Esophagus muscularis mucosa (tissue), 3 donors: ENCODE results near the gene PDXP.

Source experiments
- EP300 ChIP-seq: sonication (generic); formaldehyde crosslinking; IDR thresholded peaks from one replicate; pipeline ENCODE4 v1.6.1; 2017; ENCODE audit warnings: antibody characterized with exemption
- POLR2A ChIP-seq: fragments of 450-650 bp; IDR thresholded peaks from one replicate; pipeline ENCODE4 v1.6.1; 2017; ENCODE audit warnings: antibody characterized with exemption, moderate library complexity, mild to moderate bottlenecking, low read depth
- POLR2AphosphoS5 ChIP-seq, 2 donors: sonication (generic); formaldehyde crosslinking; IDR thresholded peaks; one replicate each; pipeline ENCODE4 v1.6.1; 2017; ENCODE audit warnings: antibody characterized with exemption in 2 of 2

- TF ChIP-seq EP300 (no peak), POLR2A (no peak), POLR2AphosphoS5 (IDR thresholded peaks at IDR 0.05) (peak; percentile 4 to 29)
Measured at GRCh38 chr22:37633625-37634416, 24.7 kb upstream of the PDXP start.
